ENCODE measurements around the gene MINDY1. TPM values are rescaled to one million over a fixed set of nuclear protein-coding genes. Genes with fewer than 3 reads are reported as not detected.

The MINDY1 gene
- total and polyA plus RNA-seq, 9 of the 15 experiments (the other 6 are each of a cell fraction or from before 2014, with no cell fraction given): 0.49 to 11.0 (median 6.0) TPM

- TF ChIP-seq MAX (CRISPR knock-in tag; IDR thresholded peaks at IDR 0.05) (0 out of 2 replicates have a peak, but pooled peaks have one; percentile 17), FOXK2 (conservative IDR thresholded peaks at IDR 0.05 in 1 of 2, IDR thresholded peaks at IDR 0.05 in 1 of 2; ENCODE audit: low read depth in 2 of 2) (peak in 1 of 2 experiments; percentile 19; a peak in 1 of 4 replicates), ETV5 (CRISPR knock-in tag; IDR thresholded peaks at IDR 0.05; ENCODE audit: low read depth) (peak; percentile 82), SOX6 (IDR thresholded peaks at IDR 0.05) (peak; percentile 96), NCOA2 (IDR thresholded peaks at IDR 0.05; ENCODE audit: partially characterized antibody in 2 of 2) (no peak), ZNF764 (CRISPR knock-in tag; IDR thresholded peaks at IDR 0.05; ENCODE audit: low read depth) (no peak), NR4A1 (CRISPR knock-in tag; IDR thresholded peaks at IDR 0.05) (no peak), NR4A1 (tag; IDR thresholded peaks at IDR 0.05) (peak; percentile 56; the same call in 1 of the 2 replicates), HOXB6 (CRISPR knock-in tag; IDR thresholded peaks at IDR 0.05; ENCODE audit: borderline replicate concordance) (0 out of 2 replicates have a peak, but pooled peaks have one; percentile 48), TSHZ1 (CRISPR knock-in tag; IDR thresholded peaks at IDR 0.05) (0 out of 2 replicates have a peak, but pooled peaks have one; percentile 13), STAT6 (CRISPR knock-in tag; IDR thresholded peaks at IDR 0.05) (0 out of 2 replicates have a peak, but pooled peaks have one; percentile 12), CEBPZ (IDR thresholded peaks at IDR 0.05; ENCODE audit: borderline replicate concordance, low read depth, low read length) (no peak), DIDO1 (tag; IDR thresholded peaks at IDR 0.05; ENCODE audit: low read depth) (no peak), ESRRB (CRISPR knock-in tag; IDR thresholded peaks at IDR 0.05; ENCODE audit: borderline replicate concordance) (0 out of 2 replicates have a peak, but pooled peaks have one; percentile 24), PTBP1 (IDR thresholded peaks at IDR 0.05; ENCODE audit: low read depth, low read length) (no peak), ZNF212 (CRISPR knock-in tag; IDR thresholded peaks at IDR 0.05) (no peak), HDAC1 (IDR thresholded peaks at IDR 0.05) (peak; percentile 74 to 77; a peak in 3 of 4 replicates)
Observed at GRCh38 chr1:150976879-150977694, 29.6 kb downstream of the MINDY1 start (continued).

Measured in K562 (cell line).